NB4 (cell line): ENCODE results near the gene HS3ST5.

Experiments used
- CTCF ChIP-seq: IDR thresholded peaks from one replicate; pipeline ENCODE4 v1.5.1; 2012; ENCODE audit warnings: low read depth, low read length
- POLR2A ChIP-seq: IDR thresholded peaks from 2 replicates; pipeline ENCODE4 v1.6.1; 2011; ENCODE audit warnings: mild to moderate bottlenecking; ENCODE audit not compliant: insufficient read length; ENCODE audit errors: extremely low read depth

GRCh38 chr6:114032721-114033120 is 310.1 kb downstream of the HS3ST5 start:
- TF ChIP-seq POLR2A (no peak), CTCF (no peak)
